HG03108 (cell line): ENCODE results near the gene PEX19.
A peak's percentile ranks its signal among the peaks of the same experiment; 100 is the strongest.

Experiments used
- ATAC-seq: cut with Tn5 transposase; IDR thresholded peaks from one replicate; pipeline ENCODE4 v1.9.1; 2021; ENCODE audit warnings: moderate library complexity; ENCODE audit not compliant: unreplicated experiment

The PEX19 gene

GRCh38 chr1:160277987-160278386, 6.9 kb downstream of the PEX19 start:
- ATAC-seq: no peak

DNA sequence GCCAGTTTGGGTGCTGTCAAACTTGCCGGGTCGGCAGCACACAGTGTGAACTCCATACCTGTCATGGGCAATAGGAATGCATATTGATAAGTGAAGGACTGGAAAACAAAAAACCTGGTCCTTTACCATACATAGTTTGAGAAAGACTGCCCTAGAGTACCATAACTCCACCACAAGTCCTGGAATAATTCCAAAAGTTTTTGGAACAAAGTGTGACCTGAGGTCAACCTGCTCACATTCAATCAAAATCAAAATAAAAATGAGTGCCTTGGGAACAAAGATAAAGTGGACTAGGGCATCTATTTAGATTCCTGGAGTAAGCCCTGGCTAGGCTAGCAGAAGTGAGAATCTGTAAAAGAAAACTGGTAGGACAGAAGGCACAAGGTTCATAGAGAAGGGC, 7.6 kb downstream of the PEX19 start:
- ATAC-seq: no peak

- ATAC-seq: no peak
Observed at GRCh38 chr1:160271025-160271424, 13.9 kb downstream of the PEX19 start.

GRCh38 chr1:160267284-160267991, 17.5 kb downstream of the PEX19 start:
- no peak for ATAC-seq

- ATAC-seq: no peak
Observed at GRCh38 chr1:160264795-160265307, 20.1 kb downstream of the PEX19 start.

GRCh38 chr1:160261893-160262794, 22.8 kb downstream of the PEX19 start, which contains the start of gene DCAF8:
Gene DCAF8, minus strand, starts transcription at chr1:160262549. Its CDS starts 18,541 bp downstream, at chr1:160244008.
- peak; percentile 78 for ATAC-seq

- peak; percentile 24 for ATAC-seq
Observed at GRCh38 chr1:160261556-160261892, 23.4 kb downstream of the PEX19 start.

- ATAC-seq: no peak
Observed at GRCh38 chr1:160260406-160261382, 24.2 kb downstream of the PEX19 start.

DNA sequence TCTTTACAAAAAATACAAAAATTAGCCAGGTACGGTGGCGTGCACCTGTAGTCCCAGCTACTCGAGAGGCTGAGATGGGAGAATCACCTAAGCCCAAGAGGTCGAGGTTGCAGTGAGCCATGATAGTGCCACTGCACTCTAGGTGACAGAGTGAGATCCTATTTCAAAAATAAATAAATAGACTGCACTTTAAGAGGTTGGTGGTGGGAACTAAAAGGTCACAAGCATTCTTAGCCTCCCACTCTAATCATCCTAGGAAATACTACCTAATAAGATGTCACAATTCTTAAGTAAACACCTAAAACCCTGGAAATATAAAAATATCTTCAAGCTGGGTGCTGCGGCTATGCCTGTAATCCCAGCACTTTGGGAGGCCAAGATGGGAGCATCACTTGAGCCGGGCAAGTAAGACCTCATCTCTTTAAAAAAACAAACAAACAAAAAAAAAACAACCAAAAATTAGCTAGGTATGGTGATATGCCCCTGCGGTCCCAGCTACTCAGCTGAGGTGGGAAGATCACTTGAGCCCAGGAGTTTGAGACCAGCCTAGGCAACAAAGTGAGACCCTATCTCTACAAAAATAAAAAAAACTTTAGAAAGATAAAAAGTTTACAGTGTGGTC, 26.6 kb downstream of the PEX19 start:
- no peak for ATAC-seq

GRCh38 chr1:160257411-160258015, 27.4 kb downstream of the PEX19 start:
- ATAC-seq: no peak

- ATAC-seq: no peak
Observed at GRCh38 chr1:160256396-160257046, 28.4 kb downstream of the PEX19 start.

DNA sequence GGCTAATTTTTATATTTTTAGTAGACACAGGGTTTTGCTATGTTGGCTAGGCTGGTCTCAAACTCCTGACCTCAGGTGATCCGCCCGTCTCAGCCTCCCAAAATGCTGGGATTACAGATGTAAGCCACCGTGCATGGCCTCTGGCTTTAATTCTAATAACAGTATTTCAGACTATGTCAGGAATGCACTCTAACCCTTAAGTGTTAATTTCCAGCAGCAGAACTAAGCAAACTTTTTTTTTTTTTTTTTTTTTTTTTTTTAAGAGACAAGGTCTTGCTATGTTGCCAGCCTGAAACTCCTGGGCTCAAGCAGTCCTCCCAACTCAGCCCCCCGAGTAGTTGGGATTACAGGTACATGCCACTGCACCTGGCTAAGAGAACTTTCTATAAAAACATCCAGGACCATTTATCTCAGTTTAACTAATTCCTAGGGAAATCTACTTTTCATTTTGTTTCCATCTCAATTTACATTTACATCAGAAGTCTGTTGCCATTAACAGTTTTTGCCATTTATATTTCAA, 29.1 kb downstream of the PEX19 start:
- ATAC-seq: no peak

- no peak for ATAC-seq
Observed at GRCh38 chr1:160251687-160252526, 33.0 kb downstream of the PEX19 start.

DNA sequence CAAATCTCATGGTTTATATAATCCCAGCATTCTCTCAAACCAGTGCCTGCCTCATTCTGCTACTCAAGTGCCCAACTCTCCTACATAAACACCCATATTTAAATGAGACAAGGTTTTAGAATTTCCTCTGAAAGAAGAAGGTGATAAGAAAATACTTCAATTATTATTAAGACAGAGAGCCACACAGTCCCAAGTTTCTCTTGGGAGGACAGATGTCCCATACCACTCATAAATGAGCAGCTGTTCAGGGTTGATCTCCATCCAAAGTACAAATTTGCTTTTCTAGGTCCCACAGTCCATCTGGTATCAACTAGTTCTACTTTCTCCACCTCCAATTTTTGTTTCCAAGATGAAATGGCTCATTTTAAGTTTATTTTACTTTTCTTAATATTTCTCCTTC, 33.9 kb downstream of the PEX19 start:
- no peak for ATAC-seq

GRCh38 chr1:160247053-160247452, 37.9 kb downstream of the PEX19 start:
- no peak for ATAC-seq

DNA sequence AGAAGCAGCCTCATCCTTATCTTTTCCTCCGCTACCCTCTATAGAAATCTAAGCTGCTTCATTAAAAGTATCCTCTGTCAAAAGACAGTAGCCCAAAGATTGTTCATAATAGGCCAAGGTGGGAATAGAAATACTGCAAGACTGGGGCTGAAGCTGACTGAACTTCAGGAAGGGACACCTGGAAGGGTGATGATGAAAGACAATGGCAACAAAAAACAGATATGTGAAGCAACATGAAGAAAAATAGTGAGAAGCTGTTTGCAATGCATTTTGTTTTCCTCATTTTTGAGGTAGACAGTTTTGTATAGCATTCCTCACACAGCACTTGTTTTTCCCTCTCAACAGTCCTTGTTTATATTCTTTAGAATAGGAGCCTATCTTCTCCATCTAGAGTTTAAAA, 39.5 kb downstream of the PEX19 start:
- no peak for ATAC-seq

DNA sequence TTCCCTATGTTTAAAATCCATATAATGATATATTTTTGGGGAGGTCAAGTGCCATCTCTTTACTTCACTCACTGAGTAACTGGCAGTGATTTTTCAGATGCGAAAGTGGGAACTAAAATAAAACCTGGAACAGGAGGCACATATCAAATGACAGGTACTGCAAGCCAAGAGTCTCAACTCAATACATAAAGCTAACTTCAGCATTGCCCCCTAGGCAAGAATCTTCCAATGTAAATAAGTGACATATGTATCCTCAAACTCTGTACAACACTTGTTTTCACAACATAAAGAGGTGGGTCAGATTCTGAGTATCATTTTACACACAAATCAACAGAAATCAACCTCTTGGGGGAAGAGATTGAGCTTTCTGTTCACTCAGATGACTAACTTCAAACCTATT, 40.7 kb downstream of the PEX19 start:
- no peak for ATAC-seq

GRCh38 chr1:160243767-160244166, 41.2 kb downstream of the PEX19 start:
- no peak for ATAC-seq
